Mucosa of rectum (tissue), 2 donors: ENCODE measurements around the gene GRM1.
"Not testable (repeated sequence)": the region's sequence is repeated elsewhere in the genome, so short reads cannot be mapped to it uniquely, and the experiment has no call there.

Experiments used
- H3K27ac ChIP-seq, 2 donors: one replicate each; pipeline ENCODE4 v1.7.0; 2013; ENCODE audit warnings: inconsistent platforms in 2 of 2, low read depth in 2 of 2, low read length in 2 of 2
- H3K27me3 ChIP-seq, 2 donors: one replicate each; pipeline ENCODE4 v1.7.0; 2013; ENCODE audit warnings: low read length in 2 of 2; ENCODE audit not compliant: control insufficient read depth in 2 of 2, insufficient read depth in 2 of 2
- H3K36me3 ChIP-seq, 2 donors: one replicate each; pipeline ENCODE4 v1.7.0; 2013; ENCODE audit warnings: low read length in 2 of 2; ENCODE audit not compliant: control insufficient read depth in 2 of 2, insufficient read depth in 2 of 2
- H3K4me1 ChIP-seq, 2 donors: one replicate each; pipeline ENCODE4 v1.7.0; 2013; ENCODE audit warnings: low read length in 2 of 2, mild to moderate bottlenecking in 1 of 2; ENCODE audit not compliant: control insufficient read depth in 2 of 2, insufficient read depth in 2 of 2
- H3K4me3 ChIP-seq, 2 donors: one replicate each; pipeline ENCODE4 v1.7.0; 2013; ENCODE audit warnings: low read length in 2 of 2
- H3K9ac ChIP-seq, 2 donors: one replicate each; pipeline ENCODE4 v1.7.0; 2013; ENCODE audit warnings: low read length in 2 of 2, low read depth in 1 of 2, mild to moderate bottlenecking in 1 of 2
- H3K9me3 ChIP-seq, 2 donors: one replicate each; pipeline ENCODE4 v1.7.0; 2013; ENCODE audit warnings: low read length in 2 of 2; ENCODE audit not compliant: control insufficient read depth in 2 of 2
- donor health status: healthy.
- donor health status: Normal muscosa, but diverticular disease.

Gene GRM1

GRCh38 chr6:146219101-146219500, 190.2 kb downstream of the GRM1 start:
- no peak overlapping the region for H3K4me3 ChIP-seq
- no peak overlapping the region for H3K27ac ChIP-seq

GRCh38 chr6:146224449-146224848, 195.6 kb downstream of the GRM1 start:
- no peaks in the 10 kb centered on the region for H3K36me3 ChIP-seq
- no peaks in the 10 kb centered on the region for H3K27me3 ChIP-seq
- no peaks in the 10 kb centered on the region for H3K4me1 ChIP-seq
- H3K27ac ChIP-seq, result no peak overlapping the region
- H3K9me3 ChIP-seq, result no peaks in the 10 kb centered on the region
- no peak overlapping the region for H3K4me3 ChIP-seq
- H3K9ac ChIP-seq, result no peak overlapping the region

More at GRCh38 chr6:146219101-146219500, 190.2 kb downstream of the GRM1 start:
- Histone ChIP-seq H3K4me1 (no peaks in the 10 kb centered on the region), H3K9me3 (no peaks in the 10 kb centered on the region), H3K36me3 (no peaks in the 10 kb centered on the region), H3K27me3 (no peaks in the 10 kb centered on the region), H3K9ac (no peak overlapping the region)

- Histone ChIP-seq H3K4me1 (no peaks in the 10 kb centered on the region), H3K27me3 (no peaks in the 10 kb centered on the region), H3K36me3 (no peaks in the 10 kb centered on the region), H3K9ac (no peak overlapping the region), H3K27ac (no peak overlapping the region), H3K4me3 (no peak overlapping the region), H3K9me3 (no peaks in the 10 kb centered on the region)
These were observed 196.1 kb downstream of the GRM1 start for GRCh38 chr6:146224988-146225387.

- Histone ChIP-seq H3K9ac (no peak overlapping the region), H3K4me3 (no peak overlapping the region), H3K4me1 (no peaks in the 10 kb centered on the region), H3K36me3 (no peaks in the 10 kb centered on the region), H3K27ac (no peak overlapping the region), H3K9me3 (no peaks in the 10 kb centered on the region), H3K27me3 (no peaks in the 10 kb centered on the region)
These were observed 211.5 kb downstream of the GRM1 start for GRCh38 chr6:146240322-146240721.

- H3K4me1 ChIP-seq, result no peaks in the 10 kb centered on the region
- no peaks in the 10 kb centered on the region for H3K36me3 ChIP-seq
- no peak overlapping the region for H3K4me3 ChIP-seq
- H3K27me3 ChIP-seq, result no peaks in the 10 kb centered on the region
- no peak overlapping the region for H3K9ac ChIP-seq
- no peak overlapping the region for H3K27ac ChIP-seq
- H3K9me3 ChIP-seq, result no peaks in the 10 kb centered on the region
These were observed 211.9 kb downstream of the GRM1 start for GRCh38 chr6:146240807-146241206.

- H3K4me1 ChIP-seq, H3K9ac ChIP-seq, H3K4me3 ChIP-seq, H3K9me3 ChIP-seq, H3K27ac ChIP-seq, H3K27me3 ChIP-seq, H3K36me3 ChIP-seq: not testable (repeated sequence)
These were observed 214.8 kb downstream of the GRM1 start for GRCh38 chr6:146243646-146244045.

- Histone ChIP-seq H3K4me1 (no peaks in the 10 kb centered on the region), H3K27me3 (no peaks in the 10 kb centered on the region), H3K9me3 (no peaks in the 10 kb centered on the region), H3K4me3 (no peak overlapping the region), H3K9ac (no peak overlapping the region), H3K27ac (no peak overlapping the region), H3K36me3 (no peaks in the 10 kb centered on the region)
These were observed 215.8 kb downstream of the GRM1 start for GRCh38 chr6:146244630-146245143.

- Histone ChIP-seq H3K27me3 (no peaks in the 10 kb centered on the region), H3K9ac (no peak overlapping the region), H3K27ac (no peak overlapping the region), H3K4me3 (no peak overlapping the region), H3K36me3 (no peaks in the 10 kb centered on the region), H3K9me3 (no peaks in the 10 kb centered on the region), H3K4me1 (no peaks in the 10 kb centered on the region)
These were observed 217.2 kb downstream of the GRM1 start for GRCh38 chr6:146246028-146246427.

GRCh38 chr6:146253691-146254090, 224.8 kb downstream of the GRM1 start:
- no peaks in the 10 kb centered on the region for H3K27me3 ChIP-seq
- no peaks in the 10 kb centered on the region for H3K4me1 ChIP-seq
- H3K4me3 ChIP-seq, result no peak overlapping the region
- H3K9ac ChIP-seq, result no peak overlapping the region
- no peak overlapping the region for H3K27ac ChIP-seq
- H3K36me3 ChIP-seq, result no peaks in the 10 kb centered on the region
- no peaks in the 10 kb centered on the region for H3K9me3 ChIP-seq

- no peaks in the 10 kb centered on the region for H3K4me1 ChIP-seq
- H3K9ac ChIP-seq, result no peak overlapping the region
- H3K27ac ChIP-seq, result no peak overlapping the region
- no peaks in the 10 kb centered on the region for H3K9me3 ChIP-seq
- no peak overlapping the region for H3K4me3 ChIP-seq
- H3K36me3 ChIP-seq, result no peaks in the 10 kb centered on the region
- H3K27me3 ChIP-seq, result no peaks in the 10 kb centered on the region
These were observed 229.3 kb downstream of the GRM1 start for GRCh38 chr6:146258206-146258605.

GRCh38 chr6:146260886-146261285, 232.0 kb downstream of the GRM1 start:
- H3K36me3 ChIP-seq, result no peaks in the 10 kb centered on the region
- H3K27ac ChIP-seq, result no peak overlapping the region
- no peaks in the 10 kb centered on the region for H3K27me3 ChIP-seq
- no peaks in the 10 kb centered on the region for H3K9me3 ChIP-seq
- no peak overlapping the region for H3K9ac ChIP-seq
- no peaks in the 10 kb centered on the region for H3K4me1 ChIP-seq
- no peak overlapping the region for H3K4me3 ChIP-seq
